GM23338 (cell line): ENCODE measurements around the gene RCBTB2.

ENCODE experiments used
- CREB1 ChIP-seq: fragments of 250-450 bp; sonication (Bioruptor Pico); IDR thresholded peaks from 2 replicates; pipeline ENCODE4 v1.5.0; 2020; ENCODE audit warnings: low read depth, mild to moderate bottlenecking, moderate library complexity
- EZH2 ChIP-seq: fragments of 200-600 bp; sonication (generic); IDR thresholded peaks from one replicate; pipeline ENCODE4 v1.8.0; 2017; ENCODE audit warnings: antibody characterized with exemption, mild to moderate bottlenecking, low read depth; ENCODE audit not compliant: unreplicated experiment
- EZH2phosphoT487 ChIP-seq: fragments of 200-600 bp; sonication (generic); IDR thresholded peaks from one replicate; pipeline ENCODE4 v1.8.1; 2018; ENCODE audit warnings: antibody characterized with exemption; ENCODE audit not compliant: unreplicated experiment
- JUNB ChIP-seq: IDR thresholded peaks from one replicate; pipeline ENCODE4 v1.6.1; 2016; ENCODE audit warnings: antibody characterized with exemption; ENCODE audit not compliant: unreplicated experiment
- NANOG ChIP-seq: IDR thresholded peaks from 2 replicates; pipeline ENCODE4 v1.6.1; 2016; ENCODE audit warnings: antibody characterized with exemption, borderline replicate concordance
- POLR2AphosphoS5 ChIP-seq: IDR thresholded peaks from 2 replicates; pipeline ENCODE4 v1.6.1; 2016; ENCODE audit warnings: antibody characterized with exemption, low read depth
- TF ChIP-seq, protein P1 (sequence below), 2 experiments: fragments of 200-600 bp in 1 of 2; sonication (generic) in 1 of 2; conservative IDR thresholded peaks; 2 replicates each; pipeline versions ENCODE4 v1.5.1 to v1.6.1; 2016 to 2017; ENCODE audit warnings: antibody characterized with exemption in 2 of 2, low read depth in 2 of 2, mild to moderate bottlenecking in 2 of 2, moderate library complexity in 1 of 2
- TF ChIP-seq, protein P2 (sequence below): IDR thresholded peaks from one replicate; pipeline ENCODE4 v1.6.1; 2018; ENCODE audit warnings: antibody characterized with exemption; ENCODE audit not compliant: unreplicated experiment
- TF ChIP-seq, protein P3 (sequence below): IDR thresholded peaks from 2 replicates; pipeline ENCODE4 v1.6.1; 2016; ENCODE audit warnings: antibody characterized with exemption

DNA sequence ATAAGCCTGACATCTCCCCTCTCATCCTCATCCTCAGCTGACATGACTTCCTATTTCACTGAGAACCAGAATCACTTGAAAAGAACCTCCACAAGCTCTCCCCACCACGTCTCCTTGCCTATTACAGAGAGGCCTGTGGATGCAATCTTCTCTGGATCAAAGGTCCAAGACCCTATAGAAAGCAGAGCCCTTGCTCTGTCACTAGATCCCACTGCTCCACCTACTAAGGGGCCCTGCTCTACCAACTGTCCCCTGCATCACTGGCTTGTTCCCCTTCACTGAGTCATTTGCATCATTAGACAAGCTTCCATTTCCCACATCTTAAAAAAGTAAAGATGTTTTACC, 40.8 kb downstream of the RCBTB2 start:
- TF ChIP-seq, protein P1, sequence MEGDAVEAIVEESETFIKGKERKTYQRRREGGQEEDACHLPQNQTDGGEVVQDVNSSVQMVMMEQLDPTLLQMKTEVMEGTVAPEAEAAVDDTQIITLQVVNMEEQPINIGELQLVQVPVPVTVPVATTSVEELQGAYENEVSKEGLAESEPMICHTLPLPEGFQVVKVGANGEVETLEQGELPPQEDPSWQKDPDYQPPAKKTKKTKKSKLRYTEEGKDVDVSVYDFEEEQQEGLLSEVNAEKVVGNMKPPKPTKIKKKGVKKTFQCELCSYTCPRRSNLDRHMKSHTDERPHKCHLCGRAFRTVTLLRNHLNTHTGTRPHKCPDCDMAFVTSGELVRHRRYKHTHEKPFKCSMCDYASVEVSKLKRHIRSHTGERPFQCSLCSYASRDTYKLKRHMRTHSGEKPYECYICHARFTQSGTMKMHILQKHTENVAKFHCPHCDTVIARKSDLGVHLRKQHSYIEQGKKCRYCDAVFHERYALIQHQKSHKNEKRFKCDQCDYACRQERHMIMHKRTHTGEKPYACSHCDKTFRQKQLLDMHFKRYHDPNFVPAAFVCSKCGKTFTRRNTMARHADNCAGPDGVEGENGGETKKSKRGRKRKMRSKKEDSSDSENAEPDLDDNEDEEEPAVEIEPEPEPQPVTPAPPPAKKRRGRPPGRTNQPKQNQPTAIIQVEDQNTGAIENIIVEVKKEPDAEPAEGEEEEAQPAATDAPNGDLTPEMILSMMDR (conservative IDR thresholded peaks at IDR 0.05; ENCODE audit: low read depth in 2 of 2), result no peak
- TF ChIP-seq, protein P2, sequence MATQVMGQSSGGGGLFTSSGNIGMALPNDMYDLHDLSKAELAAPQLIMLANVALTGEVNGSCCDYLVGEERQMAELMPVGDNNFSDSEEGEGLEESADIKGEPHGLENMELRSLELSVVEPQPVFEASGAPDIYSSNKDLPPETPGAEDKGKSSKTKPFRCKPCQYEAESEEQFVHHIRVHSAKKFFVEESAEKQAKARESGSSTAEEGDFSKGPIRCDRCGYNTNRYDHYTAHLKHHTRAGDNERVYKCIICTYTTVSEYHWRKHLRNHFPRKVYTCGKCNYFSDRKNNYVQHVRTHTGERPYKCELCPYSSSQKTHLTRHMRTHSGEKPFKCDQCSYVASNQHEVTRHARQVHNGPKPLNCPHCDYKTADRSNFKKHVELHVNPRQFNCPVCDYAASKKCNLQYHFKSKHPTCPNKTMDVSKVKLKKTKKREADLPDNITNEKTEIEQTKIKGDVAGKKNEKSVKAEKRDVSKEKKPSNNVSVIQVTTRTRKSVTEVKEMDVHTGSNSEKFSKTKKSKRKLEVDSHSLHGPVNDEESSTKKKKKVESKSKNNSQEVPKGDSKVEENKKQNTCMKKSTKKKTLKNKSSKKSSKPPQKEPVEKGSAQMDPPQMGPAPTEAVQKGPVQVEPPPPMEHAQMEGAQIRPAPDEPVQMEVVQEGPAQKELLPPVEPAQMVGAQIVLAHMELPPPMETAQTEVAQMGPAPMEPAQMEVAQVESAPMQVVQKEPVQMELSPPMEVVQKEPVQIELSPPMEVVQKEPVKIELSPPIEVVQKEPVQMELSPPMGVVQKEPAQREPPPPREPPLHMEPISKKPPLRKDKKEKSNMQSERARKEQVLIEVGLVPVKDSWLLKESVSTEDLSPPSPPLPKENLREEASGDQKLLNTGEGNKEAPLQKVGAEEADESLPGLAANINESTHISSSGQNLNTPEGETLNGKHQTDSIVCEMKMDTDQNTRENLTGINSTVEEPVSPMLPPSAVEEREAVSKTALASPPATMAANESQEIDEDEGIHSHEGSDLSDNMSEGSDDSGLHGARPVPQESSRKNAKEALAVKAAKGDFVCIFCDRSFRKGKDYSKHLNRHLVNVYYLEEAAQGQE, result no peak
- TF ChIP-seq POLR2AphosphoS5, result no peak
- TF ChIP-seq EZH2, result no peak
- no peak for TF ChIP-seq JUNB
- TF ChIP-seq EZH2phosphoT487, result no peak
- TF ChIP-seq, protein P3, sequence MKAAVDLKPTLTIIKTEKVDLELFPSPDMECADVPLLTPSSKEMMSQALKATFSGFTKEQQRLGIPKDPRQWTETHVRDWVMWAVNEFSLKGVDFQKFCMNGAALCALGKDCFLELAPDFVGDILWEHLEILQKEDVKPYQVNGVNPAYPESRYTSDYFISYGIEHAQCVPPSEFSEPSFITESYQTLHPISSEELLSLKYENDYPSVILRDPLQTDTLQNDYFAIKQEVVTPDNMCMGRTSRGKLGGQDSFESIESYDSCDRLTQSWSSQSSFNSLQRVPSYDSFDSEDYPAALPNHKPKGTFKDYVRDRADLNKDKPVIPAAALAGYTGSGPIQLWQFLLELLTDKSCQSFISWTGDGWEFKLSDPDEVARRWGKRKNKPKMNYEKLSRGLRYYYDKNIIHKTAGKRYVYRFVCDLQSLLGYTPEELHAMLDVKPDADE, result no peak
- TF ChIP-seq CREB1 (CRISPR knock-in tag), result no peak
- TF ChIP-seq NANOG, result no peak
